Heart left ventricle (tissue), 13 donors: ENCODE data around the gene ARHGAP18.

Source experiments
- CTCF ChIP-seq, 12 donors: fragments of 200-600 bp; sonication (generic) in 4 of 12; IDR thresholded peaks; one replicate each; pipeline versions ENCODE4 v1.5.0 to v1.8.0; 2018 to 2022; ENCODE audit warnings: antibody characterized with exemption in 12 of 12, mild to moderate bottlenecking in 5 of 12
- POLR2A ChIP-seq, 2 donors: fragments of 450-650 bp; IDR thresholded peaks; one replicate each; pipeline ENCODE4 v1.6.1; 2017; ENCODE audit warnings: antibody characterized with exemption in 2 of 2, mild to moderate bottlenecking in 2 of 2, moderate library complexity in 2 of 2
- donor health status: ischemic (EF 13 %, LVEDD 7.1; RV severe dilation, severe dysfunction).
- donor health status: DM: no; HTN: yes; CAD: no.
- donor health status: DM: no; HTN: no; CAD: no.
- donor health status: ischemic (EF 25% LVEDD 6.9; RV normal size, moderate dysfunction).
- donor health status: ischemic (EF 25% LVEDD 5.7; RV mildly dilated, moderate dysfunction).
- donor health status: ischemic (EF 35%, LVEDD 5.7; RV mildly dilated, moderate dysfunction).
- donor health status: nonischemic (EF 11% LVEDD 7.7; RV severe dilation, severe dysfunction).
- donor health status: DM: yes; HTN: yes; CAD: no.
- donor health status: PGD.
- donor health status: ischemic (EF 29% LVEDD 5.4; RV normal size, mild dysfunction).
- donor health status: nonischemic (EF 23%, LVEDD 6.1; RV moderate dilation, normal function).

GRCh38 chr6:129733290-129733689 is 23.3 kb upstream of the ARHGAP18 start:
- TF ChIP-seq CTCF (IDR thresholded peaks at IDR 0.05) (no peak), POLR2A (IDR thresholded peaks at IDR 0.05) (no peak)
